NCI-H345 (cell line): Measurements from ENCODE around the gene CTNNA2.
"Not testable (repeated sequence)": the region's sequence is repeated elsewhere in the genome, so short reads cannot be mapped to it uniquely, and the experiment has no call there.

Experiments used
- DNase-seq: peaks from one replicate; lab custom pipeline; 2025; lab: John Stamatoyannopoulos, UW

The CTNNA2 gene

DNA sequence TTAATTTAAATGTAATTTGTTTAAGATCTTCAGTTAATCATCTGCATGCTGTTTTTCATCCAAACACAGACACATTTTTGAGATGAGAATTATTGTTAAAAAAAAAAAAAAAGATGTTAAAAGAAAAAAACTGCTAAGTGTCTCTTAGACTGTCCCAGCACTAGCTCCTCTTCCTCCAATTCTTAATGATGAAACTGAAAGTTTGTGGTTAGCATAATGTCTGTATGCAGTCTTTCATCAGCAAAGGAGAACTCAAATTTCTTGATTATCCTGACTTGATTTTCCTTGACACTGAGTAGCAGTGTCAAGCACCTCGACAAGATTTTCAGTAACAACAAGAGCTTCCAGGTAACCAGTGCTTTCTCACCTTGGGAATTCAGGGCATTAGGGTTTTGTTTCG, 517.3 kb downstream of the CTNNA2 start:
- DNase-seq, result no peak

DNA sequence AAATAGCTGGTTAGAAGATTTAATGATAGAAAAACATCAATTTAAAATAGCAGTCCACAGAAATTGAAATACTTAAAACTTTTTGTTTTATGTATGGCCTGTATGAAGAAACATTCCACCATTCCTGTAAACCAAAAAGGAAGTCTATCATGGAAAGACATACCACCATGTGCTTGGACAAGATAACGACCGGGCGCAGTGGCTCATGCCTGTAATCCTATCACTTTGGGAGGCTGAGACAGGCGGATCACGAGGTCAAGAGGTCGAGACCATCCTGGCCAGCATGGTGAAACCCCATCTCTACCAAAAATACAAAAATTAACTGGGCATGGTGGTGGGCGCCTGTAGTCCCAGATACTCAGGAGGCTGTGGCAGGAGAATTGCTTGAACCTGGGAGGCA, 519.8 kb downstream of the CTNNA2 start:
- DNase-seq, result not testable (repeated sequence)

GRCh38 chr2:80035749-80036285, 523.0 kb downstream of the CTNNA2 start:
- DNase-seq, result no peak

GRCh38 chr2:80037310-80037709, 524.5 kb downstream of the CTNNA2 start:
- DNase-seq, result no peak

DNA sequence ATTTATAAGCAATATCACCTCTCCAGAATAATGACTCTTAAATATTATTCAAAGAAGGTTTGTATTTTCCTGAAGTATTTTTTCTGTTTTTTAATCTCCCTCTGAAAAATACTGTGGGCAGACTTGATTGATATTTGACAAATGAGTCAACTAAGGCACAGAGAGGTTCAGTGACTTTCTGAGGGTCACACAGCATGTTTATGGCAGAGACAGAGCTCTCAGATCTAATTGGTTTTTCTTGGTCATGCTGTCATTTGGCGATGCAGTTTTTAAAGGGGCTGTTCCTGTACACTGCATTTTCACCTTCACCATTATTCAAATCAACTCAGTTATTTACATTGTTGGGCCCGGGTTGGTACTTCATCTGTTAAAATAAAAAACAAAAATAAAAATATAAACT, 527.4 kb downstream of the CTNNA2 start:
- no peak for DNase-seq

DNA sequence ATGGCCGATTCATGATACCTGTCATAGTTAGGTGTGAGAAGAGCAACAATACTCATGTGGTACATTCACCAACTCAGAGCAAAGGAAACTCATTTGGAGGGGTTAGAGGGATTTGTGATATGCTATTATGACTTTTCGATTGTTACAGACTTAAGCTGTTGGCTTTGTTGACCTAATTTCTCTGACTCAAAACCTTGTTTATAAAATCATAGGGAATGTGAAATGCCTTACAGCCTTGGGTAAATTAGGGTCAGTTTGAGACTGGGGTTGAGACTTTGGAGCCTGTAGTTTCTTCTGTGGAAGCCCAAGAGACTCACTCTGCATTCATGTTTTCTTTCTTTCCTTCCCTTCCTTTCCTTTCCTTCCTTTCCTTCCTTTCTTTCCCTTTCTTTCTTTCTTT, 529.8 kb downstream of the CTNNA2 start:
- DNase-seq, result no peak

DNA sequence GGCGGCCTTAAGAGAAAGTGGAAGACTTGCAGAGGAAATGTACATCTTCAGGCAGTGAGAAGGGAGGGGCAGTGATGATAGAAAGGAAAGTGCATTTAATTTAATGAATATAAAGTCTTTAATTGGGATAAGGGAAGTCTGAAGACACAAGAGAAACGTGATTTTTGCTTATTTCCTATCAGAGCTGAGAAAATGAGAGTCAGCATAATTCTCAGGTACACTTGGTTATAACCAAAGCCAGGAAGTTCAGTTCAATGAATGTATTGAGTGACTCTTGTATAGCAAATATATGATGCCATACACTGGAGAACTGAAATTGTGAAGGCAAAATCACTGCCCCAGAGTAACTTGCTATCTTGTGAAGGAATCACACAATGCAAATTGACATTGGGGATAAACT, 535.4 kb downstream of the CTNNA2 start:
- no peak for DNase-seq

DNA sequence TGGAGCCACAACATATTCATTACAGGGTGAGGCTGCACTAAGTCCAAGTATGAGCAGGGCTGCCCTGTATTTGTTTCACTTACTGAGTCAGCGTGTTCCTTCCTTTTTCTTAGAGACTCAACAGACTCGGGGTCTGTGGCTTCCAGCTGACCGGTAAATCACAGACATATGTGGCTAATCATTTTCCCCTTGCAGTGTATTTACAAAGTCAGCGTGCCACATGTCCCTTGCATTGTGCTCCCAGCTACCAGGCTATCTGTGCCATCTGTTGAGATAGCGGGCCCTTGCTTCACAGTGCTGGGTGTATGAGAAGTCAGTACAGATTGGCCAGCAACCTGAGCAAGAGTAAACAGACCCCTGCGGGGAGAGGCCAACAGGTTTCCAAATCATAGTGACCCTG, 537.4 kb downstream of the CTNNA2 start:
- DNase-seq, result no peak

DNA sequence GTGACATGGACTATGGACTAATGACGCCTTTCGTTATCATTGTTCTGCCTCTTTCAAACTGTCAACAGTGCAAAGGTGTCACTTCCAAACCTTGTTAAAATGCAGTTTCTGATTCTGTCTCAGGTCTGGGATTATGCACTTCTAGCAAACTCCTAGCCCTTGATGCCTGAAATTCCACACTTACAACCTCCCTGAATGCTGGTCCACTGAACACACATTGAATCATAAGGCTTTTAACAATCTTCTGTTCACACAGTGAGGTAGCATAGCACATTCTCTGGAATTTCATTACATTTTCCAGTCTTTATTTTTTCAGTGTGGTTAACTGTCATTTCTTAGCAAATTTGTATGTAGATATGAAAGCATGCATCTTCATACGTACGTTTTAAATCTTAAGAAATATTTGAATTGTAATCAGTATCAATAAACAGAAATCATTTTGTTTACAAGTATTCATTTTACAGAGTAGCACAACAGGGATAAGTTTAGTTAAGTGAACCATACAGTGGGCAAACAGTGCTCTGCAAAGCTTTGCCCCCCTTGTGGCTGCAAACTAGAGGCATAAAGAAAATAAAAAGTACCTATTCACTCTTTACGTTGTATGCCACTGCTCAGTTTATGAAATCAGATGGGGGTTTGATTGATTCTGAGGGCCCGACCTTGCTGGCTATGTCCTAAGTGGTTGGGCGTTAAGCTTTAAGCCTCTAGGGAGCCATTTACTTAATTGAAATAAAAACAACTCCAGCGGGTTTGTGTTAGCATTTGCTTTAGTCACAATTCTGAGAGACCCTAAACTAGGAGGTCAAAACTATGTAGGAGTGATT, 540.9 kb downstream of the CTNNA2 start:
- DNase-seq, result no peak

GRCh38 chr2:80054346-80054675, 541.5 kb downstream of the CTNNA2 start:
- peak; percentile 8 for DNase-seq

DNA sequence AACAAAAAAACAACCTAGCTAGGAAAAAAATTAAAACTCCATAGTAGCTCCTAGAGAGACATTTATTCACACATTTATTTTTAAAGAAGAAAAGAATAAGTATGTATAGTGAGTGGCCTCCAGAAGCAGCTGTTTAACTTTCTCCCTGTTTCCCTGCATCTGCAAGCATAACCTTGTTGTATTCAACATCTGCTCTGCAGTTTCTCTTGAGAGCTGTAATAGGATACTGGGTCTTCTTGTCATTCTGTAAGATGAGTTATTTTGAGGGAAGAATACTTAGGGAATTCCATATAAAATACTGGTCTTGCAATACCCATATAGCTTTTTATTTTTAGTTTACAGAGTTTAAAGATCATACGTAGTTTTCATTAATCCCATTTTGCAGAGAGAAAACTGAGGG, 545.1 kb downstream of the CTNNA2 start:
- no peak for DNase-seq

DNA sequence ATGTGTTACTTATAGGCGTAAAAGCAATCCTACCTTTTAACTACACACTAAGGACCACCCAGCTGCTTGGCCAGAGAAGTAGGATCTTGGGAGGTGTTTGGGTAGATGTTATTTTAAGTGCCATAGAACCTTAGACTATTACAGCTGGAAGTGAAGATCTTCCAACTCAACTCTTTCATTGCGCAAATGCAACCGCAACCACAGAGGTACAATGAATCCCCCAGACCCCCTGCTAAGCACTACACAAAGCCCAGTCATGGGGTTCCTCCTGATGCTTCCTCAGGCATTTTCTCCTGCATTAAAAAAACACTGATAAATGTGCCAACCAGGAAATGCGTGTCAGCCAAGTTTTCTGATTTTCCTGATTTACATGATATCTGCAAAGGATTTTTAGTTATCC, 545.7 kb downstream of the CTNNA2 start:
- DNase-seq, result no peak

DNA sequence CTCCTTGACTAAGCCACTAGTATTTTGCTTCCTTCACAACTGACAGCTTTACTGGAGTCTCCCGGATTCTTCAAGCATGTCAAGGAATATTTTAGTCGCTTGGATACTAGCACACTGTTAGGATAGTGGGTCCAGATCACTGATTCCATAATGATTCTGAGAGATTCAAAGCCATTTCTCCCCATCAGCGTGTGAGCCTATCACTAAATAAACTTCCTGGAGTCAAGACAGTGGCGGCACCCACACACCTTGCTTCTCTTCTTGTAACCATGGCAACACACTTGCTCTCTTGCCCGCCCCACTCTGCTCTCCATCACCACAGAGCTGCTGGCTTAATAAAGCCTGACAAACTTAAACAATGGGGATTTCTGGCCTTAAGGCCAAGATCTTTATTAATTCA, 546.6 kb downstream of the CTNNA2 start:
- no peak for DNase-seq

DNA sequence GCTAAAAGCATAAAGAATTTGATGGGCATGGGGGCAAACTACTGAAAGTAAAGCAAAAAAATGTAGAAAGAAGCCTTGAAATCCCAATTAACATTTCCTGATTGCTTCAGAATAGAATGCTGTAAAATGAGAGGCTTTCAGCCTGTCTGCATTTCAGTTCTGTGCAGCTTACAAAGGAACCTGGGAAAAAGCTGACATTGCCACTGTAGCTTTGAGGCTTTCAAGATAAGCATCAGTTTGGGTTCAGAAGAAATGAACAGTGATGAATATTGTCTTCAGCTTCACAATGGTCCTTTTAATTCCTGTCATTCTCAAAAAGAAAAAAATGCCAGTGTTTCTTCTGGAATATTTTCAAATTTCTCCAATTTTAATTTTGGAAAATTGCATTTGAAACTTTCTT, 549.0 kb downstream of the CTNNA2 start:
- DNase-seq, result no peak

DNA sequence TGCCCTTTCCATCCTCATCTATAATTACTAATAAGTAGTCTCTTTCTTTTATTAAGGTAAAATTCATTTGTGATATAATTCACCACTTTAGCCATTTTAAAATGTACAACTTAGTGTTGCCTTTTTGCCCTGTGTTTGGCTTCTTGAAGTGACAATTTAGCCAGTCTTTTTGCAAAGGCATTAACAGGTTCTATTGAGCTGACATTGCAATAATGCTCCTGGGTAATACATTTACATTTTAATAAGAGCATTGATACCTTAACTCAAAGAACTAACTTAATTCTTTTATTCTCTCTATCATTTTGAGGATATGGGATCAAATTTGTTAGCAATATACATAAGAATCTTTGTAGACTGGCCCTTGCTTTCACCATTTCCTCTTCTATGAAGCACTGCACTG, 549.4 kb downstream of the CTNNA2 start:
- no peak for DNase-seq

DNA sequence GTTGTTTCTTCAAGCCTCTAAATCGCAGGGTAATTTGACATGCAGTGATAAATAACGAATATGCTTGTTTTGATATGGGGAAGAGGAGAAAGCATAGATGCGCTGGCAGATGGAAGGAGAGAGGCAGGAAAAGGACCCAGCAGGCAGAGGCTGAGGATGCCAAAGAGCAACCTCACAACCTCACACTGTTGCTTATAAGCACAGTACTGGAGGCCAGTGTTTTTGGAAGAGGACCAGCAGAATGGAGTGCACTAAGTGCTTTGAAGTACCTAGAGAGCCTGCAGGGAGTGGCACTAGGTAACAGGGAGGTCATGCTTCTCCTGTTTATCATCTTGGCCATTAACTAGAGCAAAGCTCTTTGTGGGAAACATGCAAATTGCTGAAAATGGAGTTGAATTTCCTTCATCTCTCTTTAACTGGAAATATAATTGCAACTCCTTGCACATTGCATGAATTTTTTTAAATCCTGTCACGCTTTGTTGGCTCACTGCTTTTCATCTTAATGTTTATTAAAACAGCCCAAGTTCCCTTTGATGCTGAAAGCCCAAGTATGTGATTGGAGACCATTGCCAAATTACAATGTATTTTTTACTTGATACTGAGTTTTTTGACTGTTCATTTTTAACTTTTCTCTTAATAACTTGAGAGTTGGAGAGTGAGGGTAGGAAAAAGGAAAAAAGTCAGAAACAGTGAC, 555.3 kb downstream of the CTNNA2 start:
- DNase-seq, result peak; percentile 59

- DNase-seq, result no peak
These were observed 557.7 kb downstream of the CTNNA2 start for GRCh38 chr2:80070587-80070986.

DNA sequence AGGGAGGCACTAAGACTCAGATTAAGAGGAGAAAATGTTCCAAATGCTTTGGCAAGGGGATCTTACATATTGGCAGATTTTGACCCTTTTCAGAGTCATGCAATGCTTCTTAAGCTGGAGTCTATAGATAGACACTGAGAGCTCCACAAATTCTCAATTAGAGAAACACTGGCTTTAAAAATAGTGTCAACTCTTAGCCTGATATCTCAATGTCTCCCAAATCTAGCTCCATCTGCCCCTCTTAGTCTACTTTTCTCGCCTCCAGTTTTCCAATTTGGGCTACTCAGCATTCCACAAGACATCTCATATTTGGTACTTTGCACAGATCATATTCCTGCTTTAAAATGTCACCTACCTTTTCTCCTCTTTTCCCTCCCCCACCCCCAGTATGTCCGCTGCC, 559.1 kb downstream of the CTNNA2 start:
- DNase-seq, result no peak

- DNase-seq, result peak; percentile 66
These were observed 560.3 kb downstream of the CTNNA2 start for GRCh38 chr2:80073134-80073561.

- DNase-seq, result no peak
These were observed 561.6 kb downstream of the CTNNA2 start for GRCh38 chr2:80074321-80075070.

GRCh38 chr2:80075719-80076118, 562.9 kb downstream of the CTNNA2 start:
- DNase-seq, result no peak

DNA sequence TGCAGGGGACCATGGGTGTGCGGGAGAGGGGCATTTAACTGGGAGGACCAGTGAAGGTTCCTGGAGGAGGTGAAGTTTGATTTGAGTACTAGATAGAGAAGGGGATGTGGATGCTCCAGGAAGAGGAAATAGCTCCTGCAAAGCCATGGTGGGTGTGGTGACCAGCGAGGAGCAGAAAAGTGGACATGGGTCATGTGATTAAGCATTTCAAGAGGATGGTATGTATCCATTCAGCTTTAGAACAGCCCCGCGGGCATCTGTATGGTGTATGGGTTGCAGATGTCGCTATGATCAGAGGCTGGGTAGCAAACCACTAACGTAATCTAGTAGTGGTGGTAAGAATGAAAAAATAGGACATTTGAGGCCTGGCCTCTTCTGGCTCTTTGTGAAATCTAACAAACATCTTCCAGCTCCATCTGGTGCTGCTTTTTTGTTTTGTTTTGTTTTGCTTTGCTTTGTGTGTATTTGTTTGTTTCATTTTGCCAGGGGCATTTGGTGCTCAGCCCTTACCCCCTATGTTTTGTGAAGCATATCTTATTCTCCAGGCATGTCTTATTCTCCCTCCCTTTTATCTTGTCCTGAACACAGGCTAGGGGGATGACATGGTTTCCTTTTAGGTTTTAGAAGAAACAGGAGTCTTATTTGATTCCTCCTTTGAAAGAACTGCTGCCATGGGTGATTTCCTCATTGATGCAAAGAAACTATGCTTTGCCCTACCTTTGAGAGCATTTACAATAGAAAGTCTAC, 565.6 kb downstream of the CTNNA2 start:
- DNase-seq, result no peak
